Measurements from ENCODE around the gene RAD51AP2.

DNA sequence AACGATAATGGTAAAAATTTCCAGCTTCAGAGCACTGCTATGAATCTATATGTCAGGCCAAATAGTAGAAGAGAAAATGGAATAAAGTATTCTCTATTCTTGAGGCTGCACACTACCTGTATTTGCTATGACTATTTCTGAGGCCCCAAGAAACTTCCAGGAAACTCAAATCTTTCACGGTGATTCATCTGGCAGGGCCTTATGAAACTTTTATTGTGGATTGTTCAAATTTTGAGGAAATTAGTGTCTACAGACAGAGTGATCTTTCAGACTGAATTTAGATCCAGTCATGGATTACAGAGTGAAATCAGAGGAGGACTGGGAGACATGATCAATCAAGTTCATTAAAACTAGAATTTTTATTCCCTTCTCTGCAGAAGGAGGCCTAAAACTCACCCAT lies 18.2 kb upstream of the RAD51AP2 start:
- TF ChIP-seq CTCF (conservative IDR thresholded peaks at IDR 0.05; ENCODE audit: low read depth, low read length) (no peak), EZH2 (IDR thresholded peaks at IDR 0.05; ENCODE audit: low read length, unreplicated experiment) (no peak)

All from PC-3 (cell line).